IMR-90 (cell line): ENCODE measurements around the gene S1PR3. TPM values are rescaled to one million over a fixed set of nuclear protein-coding genes. Genes with fewer than 3 reads are reported as not detected.

Experiments
- ATAC-seq: fragments of 200-7000 bp; cut with Tn5 transposase; 2 replicates; pipeline ENCODE4 v1.9.1; 2020; ENCODE audit warnings: low read depth, mild to moderate bottlenecking, moderate library complexity
- BruUV-seq: library from RNA; stranded (reverse); fragments of 400-500 nt; replicated peaks from 2 replicates; lab custom pipeline; 2021; lab: Mats Ljungman, UMichigan
- CTCF ChIA-PET: fragments of 300-600 bp; formaldehyde crosslinking; extraction: SDS; loops from one replicate; lab custom pipeline; 2021; ENCODE audit warnings: antibody characterized with exemption; lab: Yijun Ruan, JAX
- POLR2A ChIA-PET: fragments of 300-600 bp; sonication (Branson Sonifier 250); formaldehyde crosslinking; loops from one replicate; lab custom pipeline; 2022; ENCODE audit warnings: antibody characterized with exemption; ENCODE audit not compliant: unreplicated experiment; lab: Charles Lee
- DNase-seq: peaks from one replicate; pipeline ENCODE4 v3.0.0; 2013
- H2AFZ ChIP-seq: replicated peaks from 2 replicates; pipeline ENCODE3; 2013; ENCODE audit warnings: low read length, mild to moderate bottlenecking; ENCODE audit not compliant: poor library complexity
- H2AK5ac ChIP-seq: 2 replicates; pipeline ENCODE4 v1.6.1; 2013; ENCODE audit warnings: low read depth, low read length, inconsistent platforms
- H2AK9ac ChIP-seq: replicated peaks from 2 replicates; pipeline ENCODE3; 2013; ENCODE audit warnings: mild to moderate bottlenecking, low read depth, low read length, moderate library complexity; ENCODE audit not compliant: poor library complexity
- H2BK120ac ChIP-seq: 2 replicates; pipeline ENCODE4 v1.6.1; 2013; ENCODE audit warnings: low read depth, low read length, inconsistent platforms
- H2BK15ac ChIP-seq: 3 replicates; pipeline ENCODE4 v1.6.1; 2013; ENCODE audit warnings: low read depth, low read length, inconsistent platforms
- H2BK20ac ChIP-seq: 2 replicates; pipeline ENCODE4 v1.6.1; 2013; ENCODE audit warnings: low read depth, mild to moderate bottlenecking, inconsistent platforms, low read length, moderate library complexity
- H2BK5ac ChIP-seq: 2 replicates; pipeline ENCODE4 v1.6.1; 2013; ENCODE audit warnings: mild to moderate bottlenecking, low read depth, low read length, inconsistent platforms; ENCODE audit not compliant: poor library complexity, severe bottlenecking
- H3K14ac ChIP-seq: replicated peaks from 2 replicates; pipeline ENCODE4 v1.6.1; 2013; ENCODE audit warnings: low read depth, low read length, inconsistent platforms
- H3K18ac ChIP-seq: 2 replicates; pipeline ENCODE4 v1.6.1; 2013; ENCODE audit warnings: low read depth, low read length, control low read depth
- H3K23ac ChIP-seq: 2 replicates; pipeline ENCODE4 v1.6.1; 2013; ENCODE audit warnings: low read depth, low read length, inconsistent platforms
- H3K27ac ChIP-seq: 2 replicates; pipeline ENCODE4 v1.5.1; 2013; ENCODE audit warnings: mild to moderate bottlenecking, control low read depth, low read length; ENCODE audit not compliant: insufficient read depth
- H3K27me3 ChIP-seq: 2 replicates; pipeline ENCODE4 v1.6.1; 2013; ENCODE audit warnings: low read length; ENCODE audit not compliant: control insufficient read depth, insufficient read depth
- H3K36me3 ChIP-seq: 2 replicates; pipeline ENCODE4 v1.6.1; 2013; ENCODE audit warnings: low read length, mixed read lengths; ENCODE audit not compliant: control insufficient read depth, insufficient read depth
- H3K4ac ChIP-seq: 2 replicates; pipeline ENCODE4 v1.6.1; 2013; ENCODE audit warnings: low read depth, low read length, inconsistent platforms
- H3K4me1 ChIP-seq: 2 replicates; pipeline ENCODE4 v1.6.1; 2013; ENCODE audit warnings: low read length, mixed read lengths; ENCODE audit not compliant: control insufficient read depth, insufficient read depth
- H3K4me2 ChIP-seq: 2 replicates; pipeline ENCODE4 v1.6.1; 2013; ENCODE audit warnings: low read depth, mild to moderate bottlenecking, control low read depth, low read length, moderate library complexity
- H3K4me3 ChIP-seq: 2 replicates; pipeline ENCODE4 v1.5.1; 2013; ENCODE audit warnings: low read depth, mild to moderate bottlenecking, control low read depth, low read length, moderate library complexity; ENCODE audit not compliant: insufficient read depth
- H3K56ac ChIP-seq: 2 replicates; pipeline ENCODE4 v1.6.1; 2013; ENCODE audit warnings: low read length, inconsistent platforms; ENCODE audit not compliant: insufficient read depth; ENCODE audit errors: extremely low read depth
- H3K79me1 ChIP-seq, 2 experiments: 2 replicates each; pipeline ENCODE4 v1.6.1; 2013; ENCODE audit warnings: low read length in 2 of 2, inconsistent platforms in 1 of 2, low read depth in 1 of 2
- H3K9ac ChIP-seq: 2 replicates; pipeline ENCODE4 v1.6.1; 2013; ENCODE audit warnings: low read depth, low read length, control low read depth
- H3K9me1 ChIP-seq: 2 replicates; pipeline ENCODE4 v1.6.1; 2013; ENCODE audit warnings: low read length, inconsistent platforms; ENCODE audit not compliant: insufficient read depth
- H3K9me3 ChIP-seq: 2 replicates; pipeline ENCODE4 v1.6.1; 2013; ENCODE audit warnings: low read length; ENCODE audit not compliant: control insufficient read depth, insufficient read depth
- H4K20me1 ChIP-seq: 2 replicates; pipeline ENCODE4 v1.6.1; 2013; ENCODE audit warnings: low read length, inconsistent platforms; ENCODE audit not compliant: insufficient read depth
- H4K5ac ChIP-seq: 2 replicates; pipeline ENCODE4 v1.6.1; 2013; ENCODE audit warnings: mild to moderate bottlenecking, low read depth, low read length, control low read depth
- H4K8ac ChIP-seq, 2 experiments: 2 replicates each; pipeline ENCODE4 v1.6.1; 2013; ENCODE audit warnings: low read depth in 2 of 2, low read length in 2 of 2, control low read depth in 1 of 2, inconsistent platforms in 1 of 2
- H4K91ac ChIP-seq: 2 replicates; pipeline ENCODE4 v1.6.1; 2013; ENCODE audit warnings: low read depth, low read length, inconsistent platforms; ENCODE audit not compliant: insufficient read depth
- BHLHE40 ChIP-seq: fragments of 150-350 bp; IDR thresholded peaks from 2 replicates; pipeline ENCODE4 v1.6.1; 2016; ENCODE audit warnings: mild to moderate bottlenecking, low read depth, low read length
- CEBPB ChIP-seq: IDR thresholded peaks from 2 replicates; pipeline ENCODE4 v1.6.1; 2012; ENCODE audit warnings: low read depth, low read length, improper control_type of control experiment
- CHD1 ChIP-seq: IDR thresholded peaks from 2 replicates; pipeline ENCODE4 v1.6.1; 2012; ENCODE audit warnings: low read depth, low read length, improper control_type of control experiment
- FOS ChIP-seq: fragments of 150-350 bp; IDR thresholded peaks from 2 replicates; pipeline ENCODE4 v1.6.1; 2016; ENCODE audit warnings: low read depth, low read length
- MAFK ChIP-seq: IDR thresholded peaks from 2 replicates; pipeline ENCODE4 v1.6.1; 2012; ENCODE audit warnings: low read depth, low read length, improper control_type of control experiment
- MAZ ChIP-seq: IDR thresholded peaks from 2 replicates; pipeline ENCODE4 v1.6.1; 2012; ENCODE audit warnings: low read depth, mild to moderate bottlenecking, low read length, improper control_type of control experiment, moderate library complexity, borderline replicate concordance
- MXI1 ChIP-seq: IDR thresholded peaks from 2 replicates; pipeline ENCODE4 v1.6.1; 2012; ENCODE audit warnings: low read depth, mild to moderate bottlenecking, low read length, moderate library complexity, borderline replicate concordance
- NFE2L2 ChIP-seq: fragments of 150-350 bp; IDR thresholded peaks from 2 replicates; pipeline ENCODE4 v1.6.1; 2016; ENCODE audit warnings: low read depth, mild to moderate bottlenecking, low read length
- POLR2A ChIP-seq: IDR thresholded peaks from 2 replicates; pipeline ENCODE4 v1.6.1; 2012; ENCODE audit warnings: mild to moderate bottlenecking, low read depth, low read length
- RAD21 ChIP-seq: IDR thresholded peaks from 2 replicates; pipeline ENCODE4 v1.6.1; 2012; ENCODE audit warnings: low read length, improper control_type of control experiment
- RCOR1 ChIP-seq: IDR thresholded peaks from 2 replicates; pipeline ENCODE4 v1.6.1; 2012; ENCODE audit warnings: mild to moderate bottlenecking, low read length, improper control_type of control experiment; ENCODE audit not compliant: insufficient replicate concordance
- RFX5 ChIP-seq: IDR thresholded peaks from 2 replicates; pipeline ENCODE4 v1.8.0; 2012; ENCODE audit warnings: low read depth, mild to moderate bottlenecking, low read length, moderate library complexity
- SMC3 ChIP-seq: fragments of 150-350 bp; IDR thresholded peaks from 2 replicates; pipeline ENCODE4 v1.6.1; 2016; ENCODE audit warnings: low read depth, mild to moderate bottlenecking, antibody characterized with exemption, low read length, moderate library complexity
- WGBS, 2 experiments: methylation state at CpG; one replicate each; pipeline versions ENCODE4 v1.1.5 to v1.1.7; 2013; ENCODE audit warnings: missing lambda C conversion rate in 2 of 2; ENCODE audit not compliant: insufficient read length in 1 of 2; ENCODE audit errors: extremely low coverage in 2 of 2; 5-methylcytosine and 5-hydroxymethylcytosine counted together
- dilution Hi-C: fragments of 300-500 bp; cut with HindIII; formaldehyde crosslinking; loops from one replicate; pipeline ENCODE4 v1.14.3; 2018; ENCODE audit warnings: low sequenced_read_pairs; ENCODE audit not compliant: unreplicated experiment
- in situ Hi-C: fragments of 300-500 bp; cut with MboI; formaldehyde crosslinking; loops from 3 replicates; pipeline ENCODE4 v1.14.3; 2019; ENCODE audit warnings: low sequenced_read_pairs, inconsistent platforms, mixed read lengths
- intact Hi-C: fragments of 100-400 bp; cut with micrococcal nuclease; formaldehyde crosslinking; loops from 2 replicates; pipeline ENCODE4 v1.10.0; 2022
- polyA plus RNA-seq, 3 experiments: library from polyadenylated mRNA; depleted of rRNA; stranded (reverse); fragments of >200 nt; gene quantifications; 2 replicates each; pipeline ENCODE4 v1.2.3, GENCODE V29; 2012; ENCODE audit warnings: low replicate concordance in 1 of 3
- total RNA-seq: library from RNA; depleted of rRNA; stranded (reverse); fragments of >200 nt; gene quantifications from 2 replicates; pipeline ENCODE4 v1.2.3, GENCODE V29; 2012
- TF ChIP-seq, protein P1 (sequence below): conservative IDR thresholded peaks from 2 replicates; pipeline ENCODE4 v1.5.1; 2012; ENCODE audit warnings: mild to moderate bottlenecking, low read depth, low read length, improper control_type of control experiment
- TF ChIP-seq, protein P2 (sequence below): fragments of 150-350 bp; IDR thresholded peaks from 2 replicates; pipeline ENCODE4 v1.6.1; 2017; ENCODE audit warnings: mild to moderate bottlenecking, antibody characterized with exemption, low read length, low read depth
- TF ChIP-seq, protein P3 (sequence below): fragments of 150-350 bp; IDR thresholded peaks from 2 replicates; pipeline ENCODE4 v1.6.1; 2016; ENCODE audit warnings: low read depth, mild to moderate bottlenecking, low read length, moderate library complexity, borderline replicate concordance

The S1PR3 gene
- total and polyA plus RNA-seq, 2 of the 4 experiments (the other 2 are of a cell fraction), result 28.4 to 28.7 TPM

DNA sequence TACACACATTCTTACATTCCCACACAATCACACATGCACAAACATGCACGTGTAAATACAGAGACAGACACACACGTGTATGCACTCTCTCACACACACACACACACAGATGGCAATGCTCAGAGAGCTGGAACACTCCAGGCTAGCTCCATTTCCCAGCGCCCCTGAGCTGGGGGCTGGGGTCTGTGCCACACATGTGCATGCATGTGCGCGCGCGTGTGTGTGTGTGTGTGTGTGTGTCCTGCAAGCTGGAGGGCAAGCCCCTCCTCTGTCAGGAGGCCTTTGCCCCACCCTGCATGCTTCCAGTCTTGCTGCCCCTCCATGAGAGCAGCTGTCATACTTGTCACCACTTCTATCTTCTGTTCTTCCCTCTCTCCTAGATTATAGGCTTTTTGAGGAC is 16.6 kb upstream of the S1PR3 start:
- no peak overlapping the region for H2BK15ac ChIP-seq
- H3K27ac ChIP-seq, result no peak overlapping the region
- H4K5ac ChIP-seq, result no peak overlapping the region
- no peak overlapping the region for H3K4me3 ChIP-seq
- DNase-seq, result no peak
- WGBS, 2 experiments, result no CpG with 5 or more reads among the region's 7 CpGs
- H3K9me1 ChIP-seq, result peaks cover 11% of the 10 kb centered on the region; the same call in 1 of the 2 replicates
- H3K27me3 ChIP-seq, result peaks cover 16% of the 10 kb centered on the region
- H2BK120ac ChIP-seq, result no peak overlapping the region
- H4K91ac ChIP-seq, result no peak overlapping the region
- no peak overlapping the region for H2BK20ac ChIP-seq
- no peak overlapping the region for H2AFZ ChIP-seq
- H3K9me3 ChIP-seq, result peaks cover 5% of the 10 kb centered on the region; the same call in 1 of the 2 replicates
- intact Hi-C loops, result no loop called here
- H2AK5ac ChIP-seq, result no peak overlapping the region
- H3K4me1 ChIP-seq, result no peaks in the 10 kb centered on the region
- H3K4me2 ChIP-seq, result no peak overlapping the region
- H3K4ac ChIP-seq, result no peak overlapping the region
- no peak for TF ChIP-seq RCOR1
- TF ChIP-seq RAD21, result no peak
- no peak for TF ChIP-seq SMC3
- TF ChIP-seq MAFK, result no peak
- no peak for TF ChIP-seq MXI1
- TF ChIP-seq, protein P1, sequence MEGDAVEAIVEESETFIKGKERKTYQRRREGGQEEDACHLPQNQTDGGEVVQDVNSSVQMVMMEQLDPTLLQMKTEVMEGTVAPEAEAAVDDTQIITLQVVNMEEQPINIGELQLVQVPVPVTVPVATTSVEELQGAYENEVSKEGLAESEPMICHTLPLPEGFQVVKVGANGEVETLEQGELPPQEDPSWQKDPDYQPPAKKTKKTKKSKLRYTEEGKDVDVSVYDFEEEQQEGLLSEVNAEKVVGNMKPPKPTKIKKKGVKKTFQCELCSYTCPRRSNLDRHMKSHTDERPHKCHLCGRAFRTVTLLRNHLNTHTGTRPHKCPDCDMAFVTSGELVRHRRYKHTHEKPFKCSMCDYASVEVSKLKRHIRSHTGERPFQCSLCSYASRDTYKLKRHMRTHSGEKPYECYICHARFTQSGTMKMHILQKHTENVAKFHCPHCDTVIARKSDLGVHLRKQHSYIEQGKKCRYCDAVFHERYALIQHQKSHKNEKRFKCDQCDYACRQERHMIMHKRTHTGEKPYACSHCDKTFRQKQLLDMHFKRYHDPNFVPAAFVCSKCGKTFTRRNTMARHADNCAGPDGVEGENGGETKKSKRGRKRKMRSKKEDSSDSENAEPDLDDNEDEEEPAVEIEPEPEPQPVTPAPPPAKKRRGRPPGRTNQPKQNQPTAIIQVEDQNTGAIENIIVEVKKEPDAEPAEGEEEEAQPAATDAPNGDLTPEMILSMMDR, result no peak
- TF ChIP-seq, protein P2, sequence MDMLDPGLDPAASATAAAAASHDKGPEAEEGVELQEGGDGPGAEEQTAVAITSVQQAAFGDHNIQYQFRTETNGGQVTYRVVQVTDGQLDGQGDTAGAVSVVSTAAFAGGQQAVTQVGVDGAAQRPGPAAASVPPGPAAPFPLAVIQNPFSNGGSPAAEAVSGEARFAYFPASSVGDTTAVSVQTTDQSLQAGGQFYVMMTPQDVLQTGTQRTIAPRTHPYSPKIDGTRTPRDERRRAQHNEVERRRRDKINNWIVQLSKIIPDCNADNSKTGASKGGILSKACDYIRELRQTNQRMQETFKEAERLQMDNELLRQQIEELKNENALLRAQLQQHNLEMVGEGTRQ, result no peak
- TF ChIP-seq, protein P3, sequence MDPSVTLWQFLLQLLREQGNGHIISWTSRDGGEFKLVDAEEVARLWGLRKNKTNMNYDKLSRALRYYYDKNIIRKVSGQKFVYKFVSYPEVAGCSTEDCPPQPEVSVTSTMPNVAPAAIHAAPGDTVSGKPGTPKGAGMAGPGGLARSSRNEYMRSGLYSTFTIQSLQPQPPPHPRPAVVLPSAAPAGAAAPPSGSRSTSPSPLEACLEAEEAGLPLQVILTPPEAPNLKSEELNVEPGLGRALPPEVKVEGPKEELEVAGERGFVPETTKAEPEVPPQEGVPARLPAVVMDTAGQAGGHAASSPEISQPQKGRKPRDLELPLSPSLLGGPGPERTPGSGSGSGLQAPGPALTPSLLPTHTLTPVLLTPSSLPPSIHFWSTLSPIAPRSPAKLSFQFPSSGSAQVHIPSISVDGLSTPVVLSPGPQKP, result no peak
- no peak for TF ChIP-seq CHD1
- TF ChIP-seq NFE2L2, result no peak
- no peak for TF ChIP-seq BHLHE40
- TF ChIP-seq FOS, result no peak
- TF ChIP-seq MAZ, result no peak
- TF ChIP-seq POLR2A, result no peak
- no peak for TF ChIP-seq RFX5
- TF ChIP-seq CEBPB, result no peak
- H3K18ac ChIP-seq, result no peak overlapping the region
- in situ Hi-C loops, result no loop called here
- H3K14ac ChIP-seq, result no peak overlapping the region
- no peaks in the 10 kb centered on the region for H3K79me1 ChIP-seq
- H4K20me1 ChIP-seq, result no peaks in the 10 kb centered on the region; the same call in 1 of the 2 replicates
- peak overlapping the region; percentile 85 for H2BK5ac ChIP-seq
- H3K9ac ChIP-seq, result no peak overlapping the region
- no peaks in the 10 kb centered on the region for H3K36me3 ChIP-seq
- no peak overlapping the region for H3K23ac ChIP-seq
- ChIA-PET POLR2A (no interaction called here), CTCF (no interaction called here)
- no TSS peak for BruUV-seq
- H4K8ac ChIP-seq, result no peak overlapping the region
- dilution Hi-C loops, result loop anchor here (25.0 kb wide), 1 partner anchor 337 kb away; no protein-coding TSS in a partner anchor
- ATAC-seq, result no peak
- no peak overlapping the region for H3K56ac ChIP-seq
- peak overlapping the region; percentile 74 for H2AK9ac ChIP-seq
